BLaER1 treated with 17β-estradiol and CSF1 and Interleukin-3, amounts not matched to agents 10 nM and 100 nM (cell line): Measurements from ENCODE around the gene MEI1.

Experiments used
- H3K27ac ChIP-seq, 11 experiments: shearing (Covaris generic); formaldehyde crosslinking; 2 replicates each; pipeline ENCODE4 v1.8.1; 2022
- H3K27me3 ChIP-seq, 11 experiments: shearing (Covaris generic); formaldehyde crosslinking; 2 replicates each; pipeline ENCODE4 v1.8.1; 2022
- H3K36me3 ChIP-seq, 11 experiments: shearing (Covaris generic); formaldehyde crosslinking; 2 replicates each; pipeline ENCODE4 v1.8.1; 2022
- H3K4me1 ChIP-seq, 10 experiments: shearing (Covaris generic); formaldehyde crosslinking; 2 replicates each; pipeline ENCODE4 v1.8.1; 2022
- H3K4me2 ChIP-seq, 11 experiments: shearing (Covaris generic); formaldehyde crosslinking; 2 replicates each; pipeline ENCODE4 v1.8.1; 2022
- H3K4me3 ChIP-seq, 10 experiments: shearing (Covaris generic); formaldehyde crosslinking; 2 replicates each; pipeline ENCODE4 v1.8.1; 2022
- H3K9ac ChIP-seq, 11 experiments: shearing (Covaris generic); formaldehyde crosslinking; 2 replicates each; pipeline ENCODE4 v1.8.1; 2022
- H3K9me3 ChIP-seq, 11 experiments: shearing (Covaris generic); formaldehyde crosslinking; replicated peaks in 1 of 11; 2 replicates each; pipeline ENCODE4 v1.8.1; 2022
- H4K20me1 ChIP-seq, 11 experiments: shearing (Covaris generic); formaldehyde crosslinking; 2 replicates each; pipeline ENCODE4 v1.8.1; 2022
- Cebpa-rat ChIP-seq, 11 experiments: shearing (Covaris generic); IDR thresholded peaks; 2 replicates each; pipeline ENCODE4 v1.8.1; 2022

MEI1 gene

GRCh38 chr22:41838842-41839618 is 139.7 kb downstream of the MEI1 start:
- Histone ChIP-seq H3K27me3 (no peaks in the 10 kb centered on the region), H3K36me3 (peaks cover 33 to 93% (median 74%) of the 10 kb centered on the region in 11 experiments), H4K20me1 (peaks cover 58 to 100% (median 93%) of the 10 kb centered on the region in 11 experiments; a peak in 21 of 22 replicates), H3K9ac (0 out of 22 replicates have a peak overlapping the region, but pooled peaks of 1 of the 11 experiments have one; percentile 2), H3K4me1 (peaks cover 18 to 65% (median 48%) of the 10 kb centered on the region in 10 experiments), H3K4me2 (peak overlapping the region in 4 of 11 experiments; percentile 7 to 19 (median 16); a peak in 5 of 22 replicates), H3K4me3 (no peak overlapping the region), H3K27ac (0 out of 22 replicates have a peak overlapping the region, but pooled peaks of 1 of the 11 experiments have one; percentile 5), H3K9me3 (no peaks in the 10 kb centered on the region)
- no peak for TF ChIP-seq Cebpa-rat (IDR thresholded peaks at IDR 0.05)

- no peaks in the 10 kb centered on the region for H3K9me3 ChIP-seq
- peaks cover 33 to 96% (median 75%) of the 10 kb centered on the region in 11 experiments for H3K36me3 ChIP-seq
- H3K4me3 ChIP-seq: no peak overlapping the region
- H3K4me2 ChIP-seq: no peak overlapping the region; a peak in 1 of 22 replicates
- H3K27me3 ChIP-seq: no peaks in the 10 kb centered on the region
- H3K27ac ChIP-seq: no peak overlapping the region
- peaks cover 15 to 67% (median 49%) of the 10 kb centered on the region in 10 experiments for H3K4me1 ChIP-seq
- H4K20me1 ChIP-seq: peaks cover 62 to 100% (median 93%) of the 10 kb centered on the region in 11 experiments; a peak in 20 of 22 replicates
- no peak for TF ChIP-seq Cebpa-rat (IDR thresholded peaks at IDR 0.05)
- 0 out of 22 replicates have a peak overlapping the region, but pooled peaks of 1 of the 11 experiments have one; percentile 2 for H3K9ac ChIP-seq
Measured at GRCh38 chr22:41840216-41840615, 140.9 kb downstream of the MEI1 start.

- H4K20me1 ChIP-seq: peaks cover 68 to 100% (median 94%) of the 10 kb centered on the region in 11 experiments; a peak in 21 of 22 replicates
- no peak overlapping the region for H3K4me2 ChIP-seq
- H3K4me1 ChIP-seq: peaks cover 25 to 67% (median 49%) of the 10 kb centered on the region in 10 experiments
Measured at GRCh38 chr22:41841085-41841712, 141.9 kb downstream of the MEI1 start.

GRCh38 chr22:41842996-41843970 is 144.0 kb downstream of the MEI1 start:
- Histone ChIP-seq H3K9me3 (no peaks in the 10 kb centered on the region), H3K9ac (no peak overlapping the region), H3K4me2 (peak overlapping the region in 2 of 11 experiments; percentile 0 to 6; a peak in 2 of 22 replicates), H3K4me1 (peaks cover 39 to 79% (median 60%) of the 10 kb centered on the region in 10 experiments), H3K27ac (no peak overlapping the region), H3K4me3 (no peak overlapping the region), H3K36me3 (peaks cover 22 to 87% (median 56%) of the 10 kb centered on the region in 11 experiments), H4K20me1 (peaks cover 80 to 100% (median 100%) of the 10 kb centered on the region in 11 experiments; a peak in 21 of 22 replicates), H3K27me3 (no peaks in the 10 kb centered on the region)
- no peak for TF ChIP-seq Cebpa-rat (IDR thresholded peaks at IDR 0.05)

More at GRCh38 chr22:41841085-41841712, 141.9 kb downstream of the MEI1 start:
- Histone ChIP-seq H3K27me3 (no peaks in the 10 kb centered on the region), H3K9me3 (no peaks in the 10 kb centered on the region), H3K27ac (no peak overlapping the region), H3K36me3 (peaks cover 30 to 89% (median 66%) of the 10 kb centered on the region in 11 experiments), H3K4me3 (no peak overlapping the region), H3K9ac (no peak overlapping the region)
- no peak for TF ChIP-seq Cebpa-rat (IDR thresholded peaks at IDR 0.05)

- Histone ChIP-seq H3K4me2 (peak overlapping the region in 4 of 11 experiments; percentile 6 to 35 (median 15); a peak in 2 of 22 replicates), H3K4me1 (peaks cover 40 to 79% (median 60%) of the 10 kb centered on the region in 10 experiments), H3K27me3 (no peaks in the 10 kb centered on the region), H4K20me1 (peaks cover 73 to 100% (median 100%) of the 10 kb centered on the region in 11 experiments; a peak in 21 of 22 replicates), H3K9ac (no peak overlapping the region), H3K4me3 (no peak overlapping the region), H3K27ac (no peak overlapping the region), H3K36me3 (peaks cover 22 to 87% (median 50%) of the 10 kb centered on the region in 11 experiments), H3K9me3 (no peaks in the 10 kb centered on the region)
- TF ChIP-seq Cebpa-rat (IDR thresholded peaks at IDR 0.05): no peak
Measured at GRCh38 chr22:41844036-41844435, 144.7 kb downstream of the MEI1 start.

GRCh38 chr22:41844513-41844912 is 145.2 kb downstream of the MEI1 start:
- Histone ChIP-seq H3K36me3 (peaks cover 22 to 86% (median 45%) of the 10 kb centered on the region in 11 experiments), H3K27me3 (no peaks in the 10 kb centered on the region), H3K4me1 (peaks cover 43 to 83% (median 58%) of the 10 kb centered on the region in 10 experiments), H3K4me2 (peak overlapping the region in 6 of 11 experiments; percentile 6 to 47 (median 15); a peak in 4 of 22 replicates), H3K27ac (no peak overlapping the region), H3K9me3 (no peaks in the 10 kb centered on the region), H3K9ac (no peak overlapping the region; a peak in 1 of 22 replicates), H4K20me1 (peaks cover 69 to 100% (median 100%) of the 10 kb centered on the region in 11 experiments; a peak in 21 of 22 replicates), H3K4me3 (no peak overlapping the region)
- no peak for TF ChIP-seq Cebpa-rat (IDR thresholded peaks at IDR 0.05)

GRCh38 chr22:41845380-41846267 is 146.3 kb downstream of the MEI1 start:
- H3K27me3 ChIP-seq: no peaks in the 10 kb centered on the region
- peak overlapping the region in 4 of 11 experiments; percentile 2 to 68 (median 18); a peak in 5 of 22 replicates for H3K27ac ChIP-seq
- H4K20me1 ChIP-seq: peaks cover 66 to 100% (median 100%) of the 10 kb centered on the region in 11 experiments; a peak in 21 of 22 replicates
- H3K4me3 ChIP-seq: no peak overlapping the region
- H3K4me2 ChIP-seq: peak overlapping the region; percentile 17 to 66 (median 36); a peak in 20 of 22 replicates
- H3K4me1 ChIP-seq: peaks cover 43 to 75% (median 52%) of the 10 kb centered on the region in 10 experiments
- H3K9me3 ChIP-seq: no peaks in the 10 kb centered on the region
- TF ChIP-seq Cebpa-rat (IDR thresholded peaks at IDR 0.05): no peak
- peak overlapping the region in 1 of 11 experiments; percentile 2; a peak in 1 of 22 replicates for H3K9ac ChIP-seq
- H3K36me3 ChIP-seq: peaks cover 20 to 85% (median 37%) of the 10 kb centered on the region in 11 experiments
